Sigmoid colon (tissue), 4 donors: Measurements from ENCODE around the gene B4GALT2.

ENCODE experiments used
- POLR2A ChIP-seq, 2 donors: fragments of 450-650 bp; IDR thresholded peaks; one replicate each; pipeline ENCODE4 v1.6.1; 2016; ENCODE audit warnings: antibody characterized with exemption in 2 of 2, mild to moderate bottlenecking in 2 of 2, moderate library complexity in 2 of 2
- POLR2AphosphoS5 ChIP-seq, 4 donors: sonication (generic); formaldehyde crosslinking; IDR thresholded peaks; one replicate each; pipeline ENCODE4 v1.6.1; 2017; ENCODE audit warnings: antibody characterized with exemption in 4 of 4
- TF ChIP-seq, protein P1 (sequence below), 4 experiments: fragments of 450-650 bp in 3 of 4; fragments of 200-600 bp in 1 of 4; IDR thresholded peaks; one replicate each; pipeline ENCODE4 v1.5.1; 2016 to 2019; ENCODE audit warnings: antibody characterized with exemption in 4 of 4, mild to moderate bottlenecking in 3 of 4, moderate library complexity in 2 of 4

DNA sequence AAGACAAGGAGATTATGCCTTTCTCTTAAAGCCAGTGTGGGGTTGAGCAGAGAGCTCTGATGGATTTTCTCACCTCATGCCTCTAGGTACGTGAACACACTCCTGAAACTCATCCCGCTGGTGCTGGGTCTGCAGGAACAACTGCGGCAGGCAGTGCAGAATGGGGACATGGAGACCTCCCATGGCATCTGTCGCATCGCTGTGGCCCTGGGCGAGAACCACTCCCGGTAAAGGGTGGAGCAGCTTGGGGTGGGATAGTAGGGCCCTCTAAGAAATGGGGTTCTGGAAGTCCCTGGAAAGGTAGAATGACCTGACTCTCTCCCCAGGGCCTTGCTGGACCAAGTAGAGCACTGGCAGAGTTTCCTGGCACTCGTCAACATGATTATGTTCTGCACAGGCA lies 22.8 kb upstream of the B4GALT2 start:
- TF ChIP-seq, protein P1, sequence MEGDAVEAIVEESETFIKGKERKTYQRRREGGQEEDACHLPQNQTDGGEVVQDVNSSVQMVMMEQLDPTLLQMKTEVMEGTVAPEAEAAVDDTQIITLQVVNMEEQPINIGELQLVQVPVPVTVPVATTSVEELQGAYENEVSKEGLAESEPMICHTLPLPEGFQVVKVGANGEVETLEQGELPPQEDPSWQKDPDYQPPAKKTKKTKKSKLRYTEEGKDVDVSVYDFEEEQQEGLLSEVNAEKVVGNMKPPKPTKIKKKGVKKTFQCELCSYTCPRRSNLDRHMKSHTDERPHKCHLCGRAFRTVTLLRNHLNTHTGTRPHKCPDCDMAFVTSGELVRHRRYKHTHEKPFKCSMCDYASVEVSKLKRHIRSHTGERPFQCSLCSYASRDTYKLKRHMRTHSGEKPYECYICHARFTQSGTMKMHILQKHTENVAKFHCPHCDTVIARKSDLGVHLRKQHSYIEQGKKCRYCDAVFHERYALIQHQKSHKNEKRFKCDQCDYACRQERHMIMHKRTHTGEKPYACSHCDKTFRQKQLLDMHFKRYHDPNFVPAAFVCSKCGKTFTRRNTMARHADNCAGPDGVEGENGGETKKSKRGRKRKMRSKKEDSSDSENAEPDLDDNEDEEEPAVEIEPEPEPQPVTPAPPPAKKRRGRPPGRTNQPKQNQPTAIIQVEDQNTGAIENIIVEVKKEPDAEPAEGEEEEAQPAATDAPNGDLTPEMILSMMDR (IDR thresholded peaks at IDR 0.05) = no peak
- no peak for TF ChIP-seq POLR2AphosphoS5 (IDR thresholded peaks at IDR 0.05)
- TF ChIP-seq POLR2A (IDR thresholded peaks at IDR 0.05) = no peak
